Calu3 (cell line): ENCODE results near the gene SORBS1. TPM values are rescaled to one million over a fixed set of nuclear protein-coding genes. Genes with fewer than 3 reads are reported as not detected.
A peak's percentile ranks its signal among the peaks of the same experiment; 100 is the strongest.

Experiments
- BruUV-seq: library from RNA; stranded (reverse); fragments of 400-500 nt; replicated peaks from 2 replicates; lab custom pipeline; 2021; lab: Mats Ljungman, UMichigan
- CTCF ChIA-PET: fragments of 300-600 bp; sonication (Branson Sonifier 250); formaldehyde crosslinking; loops from one replicate; lab custom pipeline; 2022; ENCODE audit warnings: antibody characterized with exemption; lab: Charles Lee
- DNase-seq: peaks from one replicate; pipeline ENCODE4 v3.0.0; 2022
- H3K27ac Mint-ChIP-seq: one replicate; pipeline ENCODE4 v1.8.0; 2022; ENCODE audit warnings: mixed read lengths; ENCODE audit not compliant: unreplicated experiment
- H3K27me3 Mint-ChIP-seq: one replicate; pipeline ENCODE4 v1.8.0; 2022; ENCODE audit warnings: mixed read lengths; ENCODE audit not compliant: unreplicated experiment
- H3K36me3 Mint-ChIP-seq: one replicate; pipeline ENCODE4 v1.8.0; 2022; ENCODE audit warnings: mild to moderate bottlenecking, moderate library complexity, mixed read lengths; ENCODE audit not compliant: insufficient read depth, unreplicated experiment
- H3K4me1 Mint-ChIP-seq: one replicate; pipeline ENCODE4 v1.8.0; 2022; ENCODE audit warnings: mild to moderate bottlenecking, low read depth, mixed read lengths; ENCODE audit not compliant: unreplicated experiment
- H3K4me3 Mint-ChIP-seq: one replicate; pipeline ENCODE4 v1.8.0; 2022; ENCODE audit warnings: mild to moderate bottlenecking, low read depth, moderate library complexity, mixed read lengths; ENCODE audit not compliant: unreplicated experiment
- H3K9me3 Mint-ChIP-seq: one replicate; pipeline ENCODE4 v1.8.0; 2022; ENCODE audit warnings: low read depth, mixed read lengths; ENCODE audit not compliant: unreplicated experiment
- intact Hi-C: fragments of 100-400 bp; cut with micrococcal nuclease; formaldehyde crosslinking; loops from one replicate; pipeline ENCODE4 v1.10.0; 2022; ENCODE audit not compliant: unreplicated experiment
- total RNA-seq: library from RNA; stranded (reverse); gene quantifications from 2 replicates; pipeline ENCODE4 v1.2.3, GENCODE V29; 2022
- TF ChIP-seq, protein P1 (sequence below): fragments of 200-600 bp; IDR thresholded peaks from one replicate; pipeline ENCODE4 v1.8.0; 2022; ENCODE audit warnings: antibody characterized with exemption; ENCODE audit not compliant: unreplicated experiment

Gene SORBS1
- total RNA-seq, 1 experiment from 2014 or later = 2.8 TPM

DNA sequence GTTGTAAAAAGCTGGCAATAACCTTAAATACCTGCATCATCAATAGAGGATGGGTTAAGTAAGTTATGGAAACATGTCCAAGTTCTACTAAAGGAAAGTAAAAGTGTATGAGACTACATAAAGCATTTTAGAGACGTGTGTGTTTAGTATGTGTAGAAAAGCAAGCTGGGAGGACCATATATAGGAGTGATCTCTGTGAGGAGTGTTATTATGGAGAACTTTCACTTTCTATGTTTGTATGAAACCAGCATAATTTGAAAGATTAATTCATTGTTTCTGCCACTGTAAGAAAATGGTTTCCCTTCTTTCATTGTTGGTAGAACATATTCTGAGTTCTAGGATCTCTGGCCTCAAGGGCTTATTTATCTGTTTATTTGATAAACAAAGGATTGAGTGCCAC, 251.2 kb downstream of the SORBS1 start:
- DNase-seq = no peak
- TF ChIP-seq, protein P1, sequence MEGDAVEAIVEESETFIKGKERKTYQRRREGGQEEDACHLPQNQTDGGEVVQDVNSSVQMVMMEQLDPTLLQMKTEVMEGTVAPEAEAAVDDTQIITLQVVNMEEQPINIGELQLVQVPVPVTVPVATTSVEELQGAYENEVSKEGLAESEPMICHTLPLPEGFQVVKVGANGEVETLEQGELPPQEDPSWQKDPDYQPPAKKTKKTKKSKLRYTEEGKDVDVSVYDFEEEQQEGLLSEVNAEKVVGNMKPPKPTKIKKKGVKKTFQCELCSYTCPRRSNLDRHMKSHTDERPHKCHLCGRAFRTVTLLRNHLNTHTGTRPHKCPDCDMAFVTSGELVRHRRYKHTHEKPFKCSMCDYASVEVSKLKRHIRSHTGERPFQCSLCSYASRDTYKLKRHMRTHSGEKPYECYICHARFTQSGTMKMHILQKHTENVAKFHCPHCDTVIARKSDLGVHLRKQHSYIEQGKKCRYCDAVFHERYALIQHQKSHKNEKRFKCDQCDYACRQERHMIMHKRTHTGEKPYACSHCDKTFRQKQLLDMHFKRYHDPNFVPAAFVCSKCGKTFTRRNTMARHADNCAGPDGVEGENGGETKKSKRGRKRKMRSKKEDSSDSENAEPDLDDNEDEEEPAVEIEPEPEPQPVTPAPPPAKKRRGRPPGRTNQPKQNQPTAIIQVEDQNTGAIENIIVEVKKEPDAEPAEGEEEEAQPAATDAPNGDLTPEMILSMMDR = no peak
- no peaks in the 10 kb centered on the region for H3K9me3 Mint-ChIP-seq
- CTCF ChIA-PET = no interaction called here
- no TSS peak for BruUV-seq
- peaks cover 6% of the 10 kb centered on the region for H3K36me3 Mint-ChIP-seq
- no peak overlapping the region for H3K4me3 Mint-ChIP-seq
- peaks cover 10% of the 10 kb centered on the region for H3K27me3 Mint-ChIP-seq
- H3K27ac Mint-ChIP-seq = no peak overlapping the region
- peaks cover 35% of the 10 kb centered on the region for H3K4me1 Mint-ChIP-seq
- intact Hi-C loops = loop anchor here (5.0 kb wide), 2 partner anchors 37 to 63 kb away; no protein-coding TSS in a partner anchor

DNA sequence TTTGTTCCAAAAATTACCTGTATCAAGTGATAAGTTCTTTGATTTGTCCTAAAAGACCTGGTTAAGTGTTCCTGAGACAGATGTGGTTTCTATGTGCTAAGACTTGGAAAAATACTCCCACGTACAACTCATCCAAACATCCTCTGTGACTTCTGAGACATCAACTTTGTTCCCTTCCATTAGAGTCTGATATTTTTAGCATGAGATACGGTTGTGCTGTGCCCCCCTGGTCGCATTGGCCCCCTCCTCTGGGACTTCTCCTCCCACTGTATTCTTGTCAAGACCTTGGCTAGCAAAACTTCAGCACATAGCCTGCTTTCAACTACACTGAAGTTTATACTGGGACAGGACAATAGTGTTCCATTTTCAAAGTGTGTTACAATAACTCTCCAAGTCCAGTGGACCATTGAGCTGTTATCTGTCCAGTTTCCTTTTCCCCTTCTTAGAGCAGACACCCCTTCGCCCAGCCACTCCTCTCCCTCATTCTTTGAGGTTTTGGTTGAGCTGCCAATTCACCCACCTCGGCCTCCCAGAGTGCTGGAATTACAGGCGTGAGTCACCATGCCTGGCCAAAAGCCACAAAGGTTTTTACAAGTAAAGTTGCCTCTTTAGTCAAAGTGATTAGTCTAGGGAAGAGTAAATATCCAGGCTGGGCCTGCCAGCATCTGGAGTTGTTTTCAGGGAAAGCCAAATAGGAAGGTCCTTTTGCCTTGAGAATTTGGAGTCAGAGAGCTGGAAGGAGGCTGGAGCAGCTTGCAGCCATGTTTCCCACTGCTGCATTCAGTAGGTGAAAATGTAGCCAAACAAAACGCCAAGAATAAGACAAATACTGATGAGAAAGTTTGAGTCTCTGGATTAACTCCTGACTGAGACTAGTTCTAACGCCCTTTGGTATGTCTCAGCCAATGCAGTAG, 252.5 kb downstream of the SORBS1 start:
- intact Hi-C loops = loop anchor here (1.0 to 5.0 kb wide), 3 partner anchors 39 to 61 kb away; no protein-coding TSS in a partner anchor
- TF ChIP-seq, protein P1 = no peak
- peaks cover 6% of the 10 kb centered on the region for H3K36me3 Mint-ChIP-seq
- peaks cover 35% of the 10 kb centered on the region for H3K4me1 Mint-ChIP-seq
- H3K9me3 Mint-ChIP-seq = no peaks in the 10 kb centered on the region
- peaks cover 10% of the 10 kb centered on the region for H3K27me3 Mint-ChIP-seq
- BruUV-seq = no TSS peak
- peak overlapping the region; percentile 48 for H3K4me3 Mint-ChIP-seq
- peak; percentile 81 for DNase-seq
- peak overlapping the region; percentile 88 for H3K27ac Mint-ChIP-seq
- CTCF ChIA-PET = interaction anchor here (0.7 to 0.8 kb wide), 2 partner anchors 39 to 44 kb away, joined by 3 to 4 read pairs; no protein-coding TSS in a partner anchor

DNA sequence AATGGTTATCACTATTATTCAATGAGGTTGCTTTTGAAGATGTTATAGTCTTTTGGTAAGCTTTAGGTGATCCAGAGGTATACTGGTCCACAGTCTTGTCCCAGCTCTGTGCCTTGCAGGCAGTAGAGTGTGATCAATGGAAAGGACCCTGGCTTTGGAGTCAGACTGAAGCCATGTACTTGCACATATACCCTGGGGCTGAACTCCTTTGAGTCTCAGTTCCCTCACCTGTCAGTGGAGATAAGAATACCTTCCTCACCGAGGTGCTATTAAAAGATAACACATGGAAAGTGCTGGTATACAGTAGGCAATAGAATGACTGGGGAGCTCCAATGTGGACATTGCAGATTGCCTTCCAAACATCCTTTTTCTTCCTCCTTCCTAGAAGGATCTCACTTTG, 254.3 kb downstream of the SORBS1 start:
- TF ChIP-seq, protein P1 = no peak

DNA sequence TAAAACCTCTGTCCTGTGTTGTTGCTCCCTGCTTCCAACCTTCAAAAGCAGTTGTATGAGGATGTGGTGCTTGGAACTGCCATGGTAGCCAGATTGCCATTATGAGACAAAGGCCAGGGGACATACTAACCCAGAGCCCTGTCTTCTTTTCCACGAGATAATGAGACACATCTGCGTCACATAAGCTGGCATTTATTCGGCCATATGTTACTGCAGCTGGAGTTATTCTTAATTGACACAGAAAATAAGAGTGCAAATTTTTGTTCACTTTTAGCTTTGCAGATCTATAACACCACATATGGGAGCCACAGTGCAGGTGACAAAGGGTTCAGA, 254.9 kb downstream of the SORBS1 start:
- H3K27ac Mint-ChIP-seq = no peak overlapping the region
- H3K4me3 Mint-ChIP-seq = no peak overlapping the region

More for the DNA sequence above, 254.3 kb downstream of the SORBS1 start:
- Mint-ChIP-seq H3K9me3 (no peaks in the 10 kb centered on the region), H3K27ac (no peak overlapping the region), H3K27me3 (peaks cover 10% of the 10 kb centered on the region), H3K36me3 (peaks cover 6% of the 10 kb centered on the region), H3K4me1 (peaks cover 35% of the 10 kb centered on the region), H3K4me3 (no peak overlapping the region)
- no peak for DNase-seq
- CTCF ChIA-PET = no interaction called here
- intact Hi-C loops = loop anchor here (5.0 kb wide), 2 partner anchors 40 to 60 kb away; no protein-coding TSS in a partner anchor
- BruUV-seq = no TSS peak

More for the DNA sequence above, 254.9 kb downstream of the SORBS1 start:
- CTCF ChIA-PET = no interaction called here
- intact Hi-C loops = loop anchor here (5.0 kb wide), 2 partner anchors 41 to 59 kb away; no protein-coding TSS in a partner anchor
- peaks cover 35% of the 10 kb centered on the region for H3K4me1 Mint-ChIP-seq
- H3K36me3 Mint-ChIP-seq = peaks cover 6% of the 10 kb centered on the region
- no peak for DNase-seq
- no peaks in the 10 kb centered on the region for H3K9me3 Mint-ChIP-seq
- TF ChIP-seq, protein P1 = no peak
- H3K27me3 Mint-ChIP-seq = peaks cover 10% of the 10 kb centered on the region
- BruUV-seq = no TSS peak
